ENCODE results near the gene DNAH7. TPM values are rescaled to one million over a fixed set of nuclear protein-coding genes. Genes with fewer than 3 reads are reported as not detected.
"Not testable (repeated sequence)": the region's sequence is repeated elsewhere in the genome, so short reads cannot be mapped to it uniquely, and the experiment has no call there.

The DNAH7 gene
- total and polyA plus RNA-seq, 8 donors = 0.15 to 48.1 (median 0.98) TPM

- Histone ChIP-seq H3K4me3 (no peak overlapping the region), H3K27me3 (no peaks in the 10 kb centered on the region), H3K4me1 (no peaks in the 10 kb centered on the region), H3K27ac (no peak overlapping the region), H3K36me3 (no peaks in the 10 kb centered on the region), H3K9me3 (no peaks in the 10 kb centered on the region)
- 86 to 98% (median 90%) methylated on average over 1 of the region's 1 CpG for WGBS, 5 donors
- TF ChIP-seq POLR2AphosphoS5 (IDR thresholded peaks at IDR 0.05) (no peak), POLR2A (IDR thresholded peaks at IDR 0.05) (no peak), EP300 (IDR thresholded peaks at IDR 0.05) (no peak)
- intact Hi-C loops (cut with DNase I; ENCODE audit: low total_unique reads) = no loop called here
- no peak for DNase-seq
Observed at GRCh38 chr2:195923889-195924288, 144.7 kb downstream of the DNAH7 start.

GRCh38 chr2:195917021-195917600 is 151.5 kb downstream of the DNAH7 start:
- 92 to 96% (median 94%) methylated on average over 4 of the region's 4 CpGs for WGBS, 5 donors

GRCh38 chr2:195912079-195912478 is 156.6 kb downstream of the DNAH7 start:
- no peak for DNase-seq
- H3K9me3 ChIP-seq = no peaks in the 10 kb centered on the region
- intact Hi-C loops (cut with DNase I; ENCODE audit: low total_unique reads) = no loop called here
- H3K27ac ChIP-seq = no peak overlapping the region
- no peaks in the 10 kb centered on the region for H3K27me3 ChIP-seq
- no peak for TF ChIP-seq POLR2AphosphoS5 (IDR thresholded peaks at IDR 0.05)
- no peak for TF ChIP-seq EP300 (IDR thresholded peaks at IDR 0.05)
- TF ChIP-seq CTCF (IDR thresholded peaks at IDR 0.05) = no peak
- H3K4me3 ChIP-seq = no peak overlapping the region
- 69 to 80% (median 78%) methylated on average over 4 of the region's 4 CpGs for WGBS, 5 donors
- no peaks in the 10 kb centered on the region for H3K4me1 ChIP-seq
- no peaks in the 10 kb centered on the region for H3K36me3 ChIP-seq

More at GRCh38 chr2:195917021-195917600, 151.5 kb downstream of the DNAH7 start:
- H3K36me3 ChIP-seq; H3K27ac ChIP-seq; H3K4me3 ChIP-seq; H3K4me1 ChIP-seq; intact Hi-C loops (cut with DNase I; ENCODE audit: low total_unique reads); DNase-seq; H3K27me3 ChIP-seq; H3K9me3 ChIP-seq: not testable (repeated sequence)

GRCh38 chr2:195910570-195910969 is 158.1 kb downstream of the DNAH7 start:
- intact Hi-C loops (cut with DNase I; ENCODE audit: low total_unique reads) = no loop called here
- TF ChIP-seq POLR2A (IDR thresholded peaks at IDR 0.05) (no peak), POLR2AphosphoS5 (IDR thresholded peaks at IDR 0.05) (no peak), EP300 (IDR thresholded peaks at IDR 0.05) (no peak), CTCF (IDR thresholded peaks at IDR 0.05) (no peak)
- no peaks in the 10 kb centered on the region for H3K27me3 ChIP-seq
- H3K4me1 ChIP-seq = no peaks in the 10 kb centered on the region
- no peaks in the 10 kb centered on the region for H3K9me3 ChIP-seq
- no peaks in the 10 kb centered on the region for H3K36me3 ChIP-seq
- H3K4me3 ChIP-seq = no peak overlapping the region
- H3K27ac ChIP-seq = no peak overlapping the region
- no peak for DNase-seq
- 62 to 77% (median 75%) methylated on average over 4 of the region's 4 CpGs for WGBS, 5 donors

GRCh38 chr2:195909926-195910325 is 158.7 kb downstream of the DNAH7 start:
- no peaks in the 10 kb centered on the region for H3K36me3 ChIP-seq
- TF ChIP-seq EP300 (IDR thresholded peaks at IDR 0.05) (no peak), POLR2A (IDR thresholded peaks at IDR 0.05) (no peak)
- no peaks in the 10 kb centered on the region for H3K4me1 ChIP-seq
- H3K27ac ChIP-seq = no peak overlapping the region
- H3K27me3 ChIP-seq = no peaks in the 10 kb centered on the region
- DNase-seq = no peak
- H3K4me3 ChIP-seq = no peak overlapping the region
- intact Hi-C loops (cut with DNase I; ENCODE audit: low total_unique reads) = no loop called here
- H3K9me3 ChIP-seq = no peaks in the 10 kb centered on the region

GRCh38 chr2:195907474-195907873 is 161.2 kb downstream of the DNAH7 start:
- intact Hi-C loops (cut with DNase I; ENCODE audit: low total_unique reads) = no loop called here
- Histone ChIP-seq H3K27me3 (no peaks in the 10 kb centered on the region), H3K4me3 (no peak overlapping the region), H3K27ac (no peak overlapping the region), H3K4me1 (no peaks in the 10 kb centered on the region), H3K36me3 (no peaks in the 10 kb centered on the region), H3K9me3 (no peaks in the 10 kb centered on the region)
- TF ChIP-seq POLR2A (IDR thresholded peaks at IDR 0.05) (no peak), CTCF (IDR thresholded peaks at IDR 0.05) (no peak), EP300 (IDR thresholded peaks at IDR 0.05) (no peak), POLR2AphosphoS5 (IDR thresholded peaks at IDR 0.05) (no peak)
- WGBS, 5 donors = 88 to 91% (median 90%) methylated on average over 5 of the region's 5 CpGs
- no peak for DNase-seq
